Chondrocyte (in vitro differentiated cells): Measurements from ENCODE around the gene HTR6. TPM values are rescaled to one million over a fixed set of nuclear protein-coding genes. Genes with fewer than 3 reads are reported as not detected.
A peak's percentile ranks its signal among the peaks of the same experiment; 100 is the strongest.

Experiments
- DNase-seq: peaks from one replicate; pipeline ENCODE4 v3.0.0; 2021; ENCODE audit warnings: mixed read lengths, low spot score
- H3K27ac Mint-ChIP-seq: one replicate; pipeline ENCODE4 v1.8.0; 2021; ENCODE audit warnings: mild to moderate bottlenecking, moderate library complexity, mixed read lengths; ENCODE audit not compliant: unreplicated experiment
- H3K27me3 Mint-ChIP-seq: 2 replicates; pipeline ENCODE4 v1.8.0; 2021; ENCODE audit warnings: low read depth, mixed read lengths
- H3K36me3 Mint-ChIP-seq: 2 replicates; pipeline ENCODE4 v1.8.0; 2021; ENCODE audit warnings: low read depth, mixed read lengths
- H3K4me1 Mint-ChIP-seq: 2 replicates; pipeline ENCODE4 v1.8.0; 2021; ENCODE audit warnings: low read depth, mild to moderate bottlenecking, mixed read lengths
- H3K4me3 Mint-ChIP-seq: one replicate; pipeline ENCODE4 v1.8.0; 2021; ENCODE audit warnings: mild to moderate bottlenecking, moderate library complexity, mixed read lengths; ENCODE audit not compliant: unreplicated experiment
- H3K9me3 Mint-ChIP-seq: 2 replicates; pipeline ENCODE4 v1.8.0; 2021; ENCODE audit warnings: low read depth, mixed read lengths
- CTCF ChIP-seq: fragments of 200-600 bp; sonication (generic); IDR thresholded peaks from 2 replicates; pipeline ENCODE4 v1.5.0; 2021; ENCODE audit warnings: antibody characterized with exemption, mild to moderate bottlenecking, moderate library complexity
- total RNA-seq: library from RNA; stranded (reverse); gene quantifications from 3 replicates; pipeline ENCODE4 v1.2.1, GENCODE V29; 2021

HTR6 gene
- total RNA-seq, 1 donor from 2014 or later, result not detected

- TF ChIP-seq CTCF, result no peak
- Mint-ChIP-seq H3K27me3 (no peaks in the 10 kb centered on the region), H3K4me1 (peaks cover 50% of the 10 kb centered on the region), H3K36me3 (no peaks in the 10 kb centered on the region), H3K27ac (no peak overlapping the region), H3K4me3 (no peak overlapping the region), H3K9me3 (no peaks in the 10 kb centered on the region)
- no peak for DNase-seq
Measured at GRCh38 chr1:19648239-19648638, 16.4 kb upstream of the HTR6 start.

- TF ChIP-seq CTCF, result peak; percentile 69
- H3K4me1 Mint-ChIP-seq, result peaks cover 49% of the 10 kb centered on the region
- no peak for DNase-seq
- H3K27ac Mint-ChIP-seq, result no peak overlapping the region
- H3K27me3 Mint-ChIP-seq, result no peaks in the 10 kb centered on the region
- H3K36me3 Mint-ChIP-seq, result no peaks in the 10 kb centered on the region
- H3K4me3 Mint-ChIP-seq, result no peak overlapping the region
- H3K9me3 Mint-ChIP-seq, result no peaks in the 10 kb centered on the region
Measured at GRCh38 chr1:19648689-19649088, 16.0 kb upstream of the HTR6 start.

- Mint-ChIP-seq H3K9me3 (no peaks in the 10 kb centered on the region), H3K27ac (peak overlapping the region; percentile 65), H3K27me3 (no peaks in the 10 kb centered on the region), H3K4me1 (peaks cover 61% of the 10 kb centered on the region), H3K4me3 (no peak overlapping the region), H3K36me3 (no peaks in the 10 kb centered on the region)
- TF ChIP-seq CTCF, result no peak
- DNase-seq, result no peak
Measured at GRCh38 chr1:19650416-19651140, 14.1 kb upstream of the HTR6 start.

GRCh38 chr1:19651141-19651737 lies 13.4 kb upstream of the HTR6 start:
- DNase-seq, result no peak
- Mint-ChIP-seq H3K36me3 (peaks cover 4% of the 10 kb centered on the region), H3K9me3 (no peaks in the 10 kb centered on the region), H3K4me3 (no peak overlapping the region), H3K27me3 (no peaks in the 10 kb centered on the region), H3K27ac (peak overlapping the region; percentile 69), H3K4me1 (peaks cover 54% of the 10 kb centered on the region)
- TF ChIP-seq CTCF, result peak; percentile 84

GRCh38 chr1:19654386-19654785 lies 10.3 kb upstream of the HTR6 start:
- Mint-ChIP-seq H3K27ac (no peak overlapping the region), H3K4me3 (no peak overlapping the region), H3K4me1 (peaks cover 41% of the 10 kb centered on the region), H3K36me3 (peaks cover 4% of the 10 kb centered on the region), H3K9me3 (no peaks in the 10 kb centered on the region), H3K27me3 (no peaks in the 10 kb centered on the region)
- no peak for DNase-seq
- TF ChIP-seq CTCF, result no peak
